GM12878 (cell line): ENCODE measurements around the gene GNAT3. TPM values are rescaled to one million over a fixed set of nuclear protein-coding genes. Genes with fewer than 3 reads are reported as not detected.
A peak's percentile ranks its signal among the peaks of the same experiment; 100 is the strongest.

Source experiments
- ATAC-seq: fragments of 200-7000 bp; cut with Tn5 transposase; 3 replicates; pipeline ENCODE4 v1.9.1; 2020; ENCODE audit warnings: mild to moderate bottlenecking, moderate library complexity
- BruUV-seq: library from RNA; stranded (reverse); fragments of 400-500 nt; replicated peaks from 2 replicates; lab custom pipeline; 2021; lab: Mats Ljungman, UMichigan
- CTCF ChIA-PET: fragments of 300-600 bp; sonication (Branson Sonifier 250); formaldehyde crosslinking; extraction: SDS; loops from one replicate; lab custom pipeline; 2021; ENCODE audit warnings: inconsistent platforms; lab: Yijun Ruan, JAX
- POLR2A ChIA-PET: fragments of 350-600 bp; formaldehyde crosslinking; extraction: SDS; loops from one replicate; lab custom pipeline; 2021; ENCODE audit warnings: inconsistent platforms; lab: Charles Lee
- RAD21 ChIA-PET: fragments of 300-600 bp; sonication (Branson Sonifier 250); formaldehyde crosslinking; loops from one replicate; lab custom pipeline; 2023; ENCODE audit warnings: antibody characterized with exemption; ENCODE audit not compliant: unreplicated experiment; lab: Charles Lee
- SMC1A ChIA-PET: fragments of 300-600 bp; sonication (Branson Sonifier 250); formaldehyde crosslinking; loops from one replicate; lab custom pipeline; 2023; ENCODE audit not compliant: unreplicated experiment, uncharacterized antibody; lab: Charles Lee
- DNase-seq: peaks from one replicate; pipeline ENCODE4 v3.0.0-alpha.2; 2011; ENCODE audit warnings: low read depth, low spot score
- FAIRE-seq: peaks from 3 replicates; lab custom pipeline; 2011; peaks lifted over from hg19 to GRCh38; lab: Jason Lieb, UNC
- H2AFZ ChIP-seq: 2 replicates; pipeline ENCODE4 v1.6.0; 2011; ENCODE audit warnings: low read depth, low read length, control low read depth; ENCODE audit not compliant: control insufficient read depth
- H3K27ac ChIP-seq: 2 replicates; pipeline ENCODE4 v1.5.1; 2011; ENCODE audit warnings: control low read depth; ENCODE audit not compliant: control insufficient read depth, insufficient read depth
- H3K27me3 ChIP-seq, 2 experiments: replicated peaks in 1 of 2; 2 replicates each; pipeline versions ENCODE4 v1.6.0 to v1.6.1; 2011; ENCODE audit warnings: low read length in 1 of 2; ENCODE audit not compliant: control insufficient read depth in 2 of 2, insufficient read depth in 2 of 2
- H3K36me3 ChIP-seq, 2 experiments: 2 replicates each; pipeline ENCODE4 v1.5.1; 2011; ENCODE audit warnings: low read length in 1 of 2; ENCODE audit not compliant: control insufficient read depth in 2 of 2, insufficient read depth in 2 of 2
- H3K4me1 ChIP-seq: 2 replicates; pipeline ENCODE4 v1.6.1; 2011; ENCODE audit warnings: mild to moderate bottlenecking, low read length, moderate library complexity, mixed read lengths; ENCODE audit not compliant: control insufficient read depth, insufficient read depth
- H3K4me2 ChIP-seq: 2 replicates; pipeline ENCODE4 v1.6.0; 2011; ENCODE audit warnings: control low read depth; ENCODE audit not compliant: control insufficient read depth, insufficient read depth
- H3K4me3 ChIP-seq: fragments of 200-600 bp; sonication (generic); 2 replicates; pipeline ENCODE4 v1.5.1; 2016
- H3K79me2 ChIP-seq: 2 replicates; pipeline ENCODE4 v1.6.0; 2011; ENCODE audit warnings: low read length; ENCODE audit not compliant: control insufficient read depth, insufficient read depth
- H3K9ac ChIP-seq: 2 replicates; pipeline ENCODE4 v1.8.0; 2011; ENCODE audit warnings: low read length, control low read depth, mixed read lengths; ENCODE audit not compliant: control insufficient read depth, insufficient read depth
- H3K9me3 ChIP-seq: replicated peaks from 3 replicates; pipeline ENCODE4 v1.5.1; 2011; ENCODE audit warnings: mild to moderate bottlenecking, low read length; ENCODE audit not compliant: control insufficient read depth, insufficient read depth
- H4K20me1 ChIP-seq: 2 replicates; pipeline ENCODE4 v1.6.0; 2011; ENCODE audit not compliant: control insufficient read depth, insufficient read depth
- JUNB ChIP-seq: IDR thresholded peaks from 2 replicates; pipeline ENCODE4 v1.6.1; 2016; ENCODE audit warnings: antibody characterized with exemption, mild to moderate bottlenecking
- MTA3 ChIP-seq: IDR thresholded peaks from 2 replicates; pipeline ENCODE4 v1.6.1; 2012; ENCODE audit warnings: low read length, inconsistent platforms, borderline replicate concordance
- PML ChIP-seq: IDR thresholded peaks from 2 replicates; pipeline ENCODE4 v1.6.1; 2012; ENCODE audit warnings: low read length, inconsistent platforms
- POLR2AphosphoS5 ChIP-seq: IDR thresholded peaks from 2 replicates; pipeline ENCODE4 v1.6.1; 2011; ENCODE audit warnings: mild to moderate bottlenecking, low read length, inconsistent platforms
- SPI1 ChIP-seq: IDR thresholded peaks from 2 replicates; pipeline ENCODE4 v1.6.1; 2011; ENCODE audit warnings: low read depth, mild to moderate bottlenecking, low read length, moderate library complexity, borderline replicate concordance; ENCODE audit not compliant: insufficient read depth
- ZNF622 ChIP-seq: fragments of 450-650 bp; IDR thresholded peaks from 2 replicates; pipeline ENCODE4 v1.6.1; 2017; ENCODE audit warnings: mild to moderate bottlenecking, inconsistent platforms
- WGBS: methylation state at CpG from one replicate; pipeline ENCODE4 v1.1.6; 2016; ENCODE audit warnings: low lambda C conversion rate; ENCODE audit not compliant: insufficient replicate concordance, insufficient coverage; ENCODE audit errors: missing lambda C conversion rate; 5-methylcytosine and 5-hydroxymethylcytosine counted together
- in situ Hi-C: fragments of 300-500 bp; cut with MboI; formaldehyde crosslinking; loops from 9 replicates; pipeline ENCODE4 v1.14.3; 2018; ENCODE audit warnings: mixed read lengths
- intact Hi-C: fragments of 100-400 bp; cut with micrococcal nuclease; formaldehyde crosslinking; loops from one replicate; pipeline ENCODE4 v1.14.2; 2022; ENCODE audit not compliant: unreplicated experiment
- polyA plus RNA-seq, 11 experiments: library from polyadenylated mRNA; depleted of rRNA in 4 of 11; unstranded in 6 of 11; stranded (reverse) in 5 of 11; fragments of >200 nt; fragmentation: Nextera tagmentation in 4 of 11; fragmentation: Illumina TruSeq in 1 of 11; extraction: Ambion mirVana in 4 of 11; extraction: Trizol in 1 of 11; gene quantifications; 1 replicate in 1 of 11; 2 replicates in 10 of 11; pipeline versions ENCODE4 v1.2.1 to v1.2.3, GENCODE V29; 2011 to 2016; ENCODE audit warnings: inconsistent platforms in 2 of 11, missing spikeins in 2 of 11, low read depth in 1 of 11
- total RNA-seq, 4 experiments: library from RNA; depleted of rRNA in 3 of 4; stranded (reverse); fragments of >200 nt in 3 of 4; fragmentation: Illumina TruSeq in 1 of 4; extraction: Trizol in 1 of 4; gene quantifications; 2 replicates each; pipeline versions ENCODE4 v1.2.1 to v1.2.3, GENCODE V29; 2013 to 2021
- TF ChIP-seq, protein P1 (sequence below): fragments of 450-650 bp; formaldehyde crosslinking; IDR thresholded peaks from 2 replicates; pipeline ENCODE4 v1.4.0; 2020; ENCODE audit warnings: mild to moderate bottlenecking, moderate library complexity

Gene GNAT3
- total and polyA plus RNA-seq, 10 of the 15 experiments (the other 5 are each of a cell fraction or from before 2014, with no cell fraction given), result 1.7 to 8.3 (median 5.8) TPM; not detected in 1

DNA sequence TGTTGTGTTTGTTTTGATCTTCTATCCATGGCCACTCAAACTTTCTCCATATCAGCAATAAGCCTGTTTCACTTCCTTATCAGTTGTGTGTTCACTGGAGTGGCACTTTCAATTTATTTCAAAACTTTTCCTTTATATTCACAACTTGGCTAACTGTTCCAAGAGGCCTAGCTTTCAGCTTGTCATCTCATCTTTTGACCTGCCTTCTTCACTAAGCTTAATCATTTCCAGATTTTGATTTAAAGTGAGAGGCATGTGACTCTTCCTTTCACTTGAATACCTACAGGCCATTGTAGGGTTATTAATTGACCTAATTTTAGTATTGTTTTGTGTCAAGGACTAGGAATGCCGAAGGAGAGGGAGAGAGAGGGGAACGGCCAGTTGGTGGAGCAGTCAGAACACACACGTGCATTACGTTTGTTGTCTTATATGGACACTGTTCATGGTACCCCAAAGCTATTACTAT is 5.5 kb upstream of the GNAT3 start:
- no peaks in the 10 kb centered on the region for H3K4me1 ChIP-seq
- DNase-seq (no peak), FAIRE-seq (no peak), ATAC-seq (no peak; the same call in 1 of the 3 replicates)
- no peaks in the 10 kb centered on the region for H3K79me2 ChIP-seq
- ChIA-PET SMC1A (no interaction called here), POLR2A (no interaction called here), RAD21 (no interaction called here), CTCF (no interaction called here)
- TF ChIP-seq JUNB, result peak; percentile 14; the same call in 1 of the 2 replicates
- peak; percentile 13; the same call in 1 of the 2 replicates for TF ChIP-seq SPI1
- no peak for TF ChIP-seq MTA3
- TF ChIP-seq, protein P1, sequence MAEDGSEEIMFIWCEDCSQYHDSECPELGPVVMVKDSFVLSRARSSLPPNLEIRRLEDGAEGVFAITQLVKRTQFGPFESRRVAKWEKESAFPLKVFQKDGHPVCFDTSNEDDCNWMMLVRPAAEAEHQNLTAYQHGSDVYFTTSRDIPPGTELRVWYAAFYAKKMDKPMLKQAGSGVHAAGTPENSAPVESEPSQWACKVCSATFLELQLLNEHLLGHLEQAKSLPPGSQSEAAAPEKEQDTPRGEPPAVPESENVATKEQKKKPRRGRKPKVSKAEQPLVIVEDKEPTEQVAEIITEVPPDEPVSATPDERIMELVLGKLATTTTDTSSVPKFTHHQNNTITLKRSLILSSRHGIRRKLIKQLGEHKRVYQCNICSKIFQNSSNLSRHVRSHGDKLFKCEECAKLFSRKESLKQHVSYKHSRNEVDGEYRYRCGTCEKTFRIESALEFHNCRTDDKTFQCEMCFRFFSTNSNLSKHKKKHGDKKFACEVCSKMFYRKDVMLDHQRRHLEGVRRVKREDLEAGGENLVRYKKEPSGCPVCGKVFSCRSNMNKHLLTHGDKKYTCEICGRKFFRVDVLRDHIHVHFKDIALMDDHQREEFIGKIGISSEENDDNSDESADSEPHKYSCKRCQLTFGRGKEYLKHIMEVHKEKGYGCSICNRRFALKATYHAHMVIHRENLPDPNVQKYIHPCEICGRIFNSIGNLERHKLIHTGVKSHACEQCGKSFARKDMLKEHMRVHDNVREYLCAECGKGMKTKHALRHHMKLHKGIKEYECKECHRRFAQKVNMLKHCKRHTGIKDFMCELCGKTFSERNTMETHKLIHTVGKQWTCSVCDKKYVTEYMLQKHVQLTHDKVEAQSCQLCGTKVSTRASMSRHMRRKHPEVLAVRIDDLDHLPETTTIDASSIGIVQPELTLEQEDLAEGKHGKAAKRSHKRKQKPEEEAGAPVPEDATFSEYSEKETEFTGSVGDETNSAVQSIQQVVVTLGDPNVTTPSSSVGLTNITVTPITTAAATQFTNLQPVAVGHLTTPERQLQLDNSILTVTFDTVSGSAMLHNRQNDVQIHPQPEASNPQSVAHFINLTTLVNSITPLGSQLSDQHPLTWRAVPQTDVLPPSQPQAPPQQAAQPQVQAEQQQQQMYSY (CRISPR knock-in tag), result no peak
- TF ChIP-seq ZNF622, result no peak
- TF ChIP-seq PML, result no peak
- TF ChIP-seq POLR2AphosphoS5, result no peak
- intact Hi-C loops, result no loop called here
- H3K4me2 ChIP-seq, result no peak overlapping the region
- H3K4me3 ChIP-seq, result no peak overlapping the region
- H3K36me3 ChIP-seq, result no peaks in the 10 kb centered on the region
- H2AFZ ChIP-seq, result no peak overlapping the region
- 34% methylated on average over 4 of the region's 4 CpGs for WGBS
- no TSS peak for BruUV-seq
- H3K27me3 ChIP-seq, result no peaks in the 10 kb centered on the region
- H3K9me3 ChIP-seq, result no peaks in the 10 kb centered on the region
- no peak overlapping the region for H3K9ac ChIP-seq
- no peaks in the 10 kb centered on the region for H4K20me1 ChIP-seq
- in situ Hi-C loops, result no loop called here
- no peak overlapping the region for H3K27ac ChIP-seq
